ENCODE data around the gene TAF6L.

GRCh38 chr11:62831520-62832335 is 60.5 kb downstream of the TAF6L start, which contains the start of gene STX5:
- TF ChIP-seq, protein P1, sequence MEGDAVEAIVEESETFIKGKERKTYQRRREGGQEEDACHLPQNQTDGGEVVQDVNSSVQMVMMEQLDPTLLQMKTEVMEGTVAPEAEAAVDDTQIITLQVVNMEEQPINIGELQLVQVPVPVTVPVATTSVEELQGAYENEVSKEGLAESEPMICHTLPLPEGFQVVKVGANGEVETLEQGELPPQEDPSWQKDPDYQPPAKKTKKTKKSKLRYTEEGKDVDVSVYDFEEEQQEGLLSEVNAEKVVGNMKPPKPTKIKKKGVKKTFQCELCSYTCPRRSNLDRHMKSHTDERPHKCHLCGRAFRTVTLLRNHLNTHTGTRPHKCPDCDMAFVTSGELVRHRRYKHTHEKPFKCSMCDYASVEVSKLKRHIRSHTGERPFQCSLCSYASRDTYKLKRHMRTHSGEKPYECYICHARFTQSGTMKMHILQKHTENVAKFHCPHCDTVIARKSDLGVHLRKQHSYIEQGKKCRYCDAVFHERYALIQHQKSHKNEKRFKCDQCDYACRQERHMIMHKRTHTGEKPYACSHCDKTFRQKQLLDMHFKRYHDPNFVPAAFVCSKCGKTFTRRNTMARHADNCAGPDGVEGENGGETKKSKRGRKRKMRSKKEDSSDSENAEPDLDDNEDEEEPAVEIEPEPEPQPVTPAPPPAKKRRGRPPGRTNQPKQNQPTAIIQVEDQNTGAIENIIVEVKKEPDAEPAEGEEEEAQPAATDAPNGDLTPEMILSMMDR (IDR thresholded peaks at IDR 0.05) = no peak
- no peak for TF ChIP-seq ZFX (IDR thresholded peaks at IDR 0.05; ENCODE audit: borderline replicate concordance)

All from 22Rv1 (cell line).